Activated CD4-positive, alpha-beta T cell treated with anti-CD3 and anti-CD28 coated beads for 36 hours (primary cell): ENCODE results near the gene CD300H. TPM values are rescaled to one million over a fixed set of nuclear protein-coding genes. Genes with fewer than 3 reads are reported as not detected.

Source experiments
- ATAC-seq: fragments of 200-7000 bp; cut with Tn5 transposase; one replicate; pipeline ENCODE4 v1.10.0; 2021; ENCODE audit warnings: mild to moderate bottlenecking, moderate library complexity
- CTCF ChIA-PET: fragments of 350-600 bp; sonication (Branson Sonifier 250); formaldehyde crosslinking; loops from one replicate; lab custom pipeline; 2021; ENCODE audit warnings: antibody characterized with exemption; lab: Charles Lee
- POLR2A ChIA-PET: fragments of 350-600 bp; sonication (Branson Sonifier 250); formaldehyde crosslinking; loops from one replicate; lab custom pipeline; 2021; ENCODE audit warnings: antibody characterized with exemption, inconsistent platforms; lab: Charles Lee
- DNase-seq: peaks from one replicate; pipeline ENCODE4 v3.0.0-alpha.2; 2020
- H3K27ac Mint-ChIP-seq: one replicate; pipeline ENCODE4 v1.8.0; 2021; ENCODE audit warnings: mixed read lengths
- H3K27me3 Mint-ChIP-seq: one replicate; pipeline ENCODE4 v1.8.0; 2021; ENCODE audit warnings: mixed read lengths
- H3K36me3 Mint-ChIP-seq: one replicate; pipeline ENCODE4 v1.8.0; 2021; ENCODE audit warnings: low read depth, mixed read lengths
- H3K4me1 Mint-ChIP-seq: one replicate; pipeline ENCODE4 v1.8.0; 2021; ENCODE audit warnings: mixed read lengths
- H3K4me3 Mint-ChIP-seq: one replicate; pipeline ENCODE4 v1.8.0; 2021; ENCODE audit warnings: mild to moderate bottlenecking, moderate library complexity, mixed read lengths
- H3K9me3 Mint-ChIP-seq: one replicate; pipeline ENCODE4 v1.8.0; 2021; ENCODE audit warnings: low read depth, mixed read lengths
- intact Hi-C, 2 experiments: fragments of 100-400 bp; cut with DNase I in 1 of 2; cut with micrococcal nuclease in 1 of 2; formaldehyde crosslinking; loops; one replicate each; pipeline versions ENCODE4 v1.14.2 to v1.15.1; 2022 to 2024; cut with DNase I, micrococcal nuclease
- total RNA-seq, 2 experiments: library from RNA; stranded (reverse); gene quantifications; one replicate each; pipeline ENCODE4 v1.2.3, GENCODE V29; 2021

CD300H gene
- total RNA-seq, result not detected

GRCh38 chr17:74567397-74567796 lies at the start of gene CD300H:
Gene CD300H, minus strand, starts transcription at chr17:74567509.
- intact Hi-C loops, result loop anchor here in 1 of 2 experiments (5.0 kb wide), 1 partner anchor 170 kb away; the partner anchor contains the start of gene RAB37
- ATAC-seq (no peak), DNase-seq (no peak)
- Mint-ChIP-seq H3K36me3 (no peaks in the 10 kb centered on the region), H3K4me1 (peaks cover 25% of the 10 kb centered on the region), H3K4me3 (no peak within 1 kb of the TSS), H3K27me3 (peaks cover 8% of the 10 kb centered on the region), H3K9me3 (no peaks in the 10 kb centered on the region), H3K27ac (no peak within 1 kb of the TSS)
- POLR2A ChIA-PET, result no interaction called here
- CTCF ChIA-PET, result interaction anchor here (0.5 to 2.1 kb wide), 5 partner anchors 9 to 324 kb away, joined by 3 to 13 read pairs (median 10); no protein-coding TSS in a partner anchor

- H3K4me1 Mint-ChIP-seq, result no peaks in the 10 kb centered on the region
- intact Hi-C loops, result no loop called here
- no peaks in the 10 kb centered on the region for H3K36me3 Mint-ChIP-seq
- no peak overlapping the region for H3K4me3 Mint-ChIP-seq
- DNase-seq (no peak), ATAC-seq (no peak)
- ChIA-PET POLR2A (no interaction called here), CTCF (interaction anchor here (1.1 to 1.2 kb wide), 2 partner anchors 10 to 16 kb away, joined by 3 to 4 read pairs; no protein-coding TSS in a partner anchor)
- H3K27ac Mint-ChIP-seq, result no peak overlapping the region
- H3K9me3 Mint-ChIP-seq, result no peaks in the 10 kb centered on the region
- H3K27me3 Mint-ChIP-seq, result peaks cover 13% of the 10 kb centered on the region
Observed at GRCh38 chr17:74616696-74617095, 49.4 kb upstream of the CD300H start.

GRCh38 chr17:74612046-74612445 lies 44.7 kb upstream of the CD300H start:
- intact Hi-C loops, result no loop called here
- Mint-ChIP-seq H3K27ac (no peak overlapping the region), H3K36me3 (no peaks in the 10 kb centered on the region), H3K4me3 (no peak overlapping the region), H3K4me1 (no peaks in the 10 kb centered on the region), H3K9me3 (no peaks in the 10 kb centered on the region), H3K27me3 (peaks cover 9% of the 10 kb centered on the region)
- DNase-seq (no peak), ATAC-seq (no peak)
- ChIA-PET CTCF (no interaction called here), POLR2A (no interaction called here)

DNA sequence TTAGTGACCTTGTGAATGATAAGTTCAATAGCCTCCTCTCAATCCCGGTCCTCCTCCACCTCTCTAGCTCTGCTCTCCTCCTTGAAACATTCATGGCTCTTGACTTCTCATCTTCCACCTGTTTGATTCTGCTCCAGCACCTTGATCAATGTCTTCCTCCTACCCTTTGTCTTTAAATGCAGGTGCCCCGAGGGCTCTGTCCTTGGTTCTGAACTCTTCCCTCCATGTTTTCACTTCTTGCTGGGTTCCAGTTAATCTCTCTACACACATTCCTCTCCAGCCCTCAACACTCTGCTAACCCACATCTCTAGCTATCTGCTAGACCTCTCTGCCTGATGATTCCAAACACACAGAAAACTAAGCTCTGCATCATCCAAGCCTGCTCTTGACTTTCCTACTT lies 42.8 kb upstream of the CD300H start:
- DNase-seq (no peak), ATAC-seq (no peak)
- POLR2A ChIA-PET, result no interaction called here
- Mint-ChIP-seq H3K9me3 (no peaks in the 10 kb centered on the region), H3K36me3 (no peaks in the 10 kb centered on the region), H3K4me1 (no peaks in the 10 kb centered on the region), H3K4me3 (no peak overlapping the region), H3K27me3 (peaks cover 2% of the 10 kb centered on the region), H3K27ac (no peak overlapping the region)
- intact Hi-C loops, result no loop called here
- CTCF ChIA-PET, result interaction anchor here (1.1 to 1.2 kb wide), 2 partner anchors 8 to 155 kb away, joined by 3 read pairs; no protein-coding TSS in a partner anchor

- no peak for ATAC-seq
Observed at GRCh38 chr17:74608511-74608910, 41.2 kb upstream of the CD300H start.

DNA sequence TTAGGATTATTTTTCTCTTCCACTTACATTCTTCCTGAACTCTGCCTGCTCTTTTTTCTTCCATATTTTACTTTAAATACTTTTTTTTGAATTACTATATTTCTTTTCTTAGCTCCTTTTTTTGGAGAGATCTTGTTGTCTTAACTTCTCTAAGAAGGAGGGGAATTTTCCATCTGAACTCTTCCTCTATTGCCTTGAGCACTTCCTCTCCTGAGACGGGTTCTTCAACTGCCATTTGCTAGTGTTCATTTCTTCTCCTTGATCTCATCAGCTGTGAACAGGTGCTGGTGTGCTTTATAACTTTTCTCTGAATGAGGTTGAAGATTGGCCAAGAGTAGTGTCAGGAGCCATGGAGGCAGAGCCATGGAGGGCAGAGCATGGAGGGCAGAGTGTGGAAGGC lies 39.9 kb upstream of the CD300H start:
- DNase-seq (no peak), ATAC-seq (no peak)
- Mint-ChIP-seq H3K4me3 (no peak overlapping the region), H3K36me3 (no peaks in the 10 kb centered on the region), H3K4me1 (peaks cover 13% of the 10 kb centered on the region), H3K27me3 (peaks cover 2% of the 10 kb centered on the region), H3K9me3 (no peaks in the 10 kb centered on the region), H3K27ac (no peak overlapping the region)
- intact Hi-C loops, result no loop called here
- ChIA-PET CTCF (interaction anchor here (1.5 kb wide), 1 partner anchor 239 kb away, joined by 6 read pairs; the partner anchor contains the start of gene GPR142), POLR2A (no interaction called here)

More at GRCh38 chr17:74608511-74608910, 41.2 kb upstream of the CD300H start:
- POLR2A ChIA-PET, result no interaction called here
- peaks cover 4% of the 10 kb centered on the region for H3K4me1 Mint-ChIP-seq
- no peak overlapping the region for H3K27ac Mint-ChIP-seq
- H3K9me3 Mint-ChIP-seq, result no peaks in the 10 kb centered on the region
- no peaks in the 10 kb centered on the region for H3K36me3 Mint-ChIP-seq
- DNase-seq, result no peak
- intact Hi-C loops, result no loop called here
- peaks cover 2% of the 10 kb centered on the region for H3K27me3 Mint-ChIP-seq
- CTCF ChIA-PET, result no interaction called here
- H3K4me3 Mint-ChIP-seq, result no peak overlapping the region

DNA sequence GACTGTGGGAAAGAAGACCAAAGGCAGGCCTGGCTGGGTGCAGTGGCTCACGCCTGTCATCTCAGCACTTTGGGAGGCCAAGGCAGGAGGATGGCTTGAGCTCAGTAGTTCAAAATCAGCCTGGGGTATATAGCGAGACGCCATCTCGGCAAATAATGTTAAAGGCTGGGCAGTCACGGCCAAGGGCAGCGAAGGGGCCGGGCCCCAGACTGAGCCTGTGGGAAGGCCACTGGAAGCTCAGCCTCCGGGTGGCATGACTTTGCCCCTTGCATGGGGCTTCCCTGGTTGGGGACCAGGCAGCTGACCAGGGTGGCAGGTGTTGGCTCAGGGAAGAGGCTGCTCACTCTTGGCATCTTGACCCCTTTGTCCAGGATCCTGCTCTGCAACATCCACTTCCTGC lies 38.7 kb upstream of the CD300H start:
- Mint-ChIP-seq H3K4me3 (no peak overlapping the region), H3K36me3 (no peaks in the 10 kb centered on the region), H3K9me3 (no peaks in the 10 kb centered on the region), H3K4me1 (peaks cover 16% of the 10 kb centered on the region), H3K27ac (no peak overlapping the region), H3K27me3 (peaks cover 2% of the 10 kb centered on the region)
- intact Hi-C loops, result no loop called here
- DNase-seq (no peak), ATAC-seq (no peak)
- ChIA-PET POLR2A (no interaction called here), CTCF (interaction anchor here (1.5 kb wide), 1 partner anchor 238 kb away, joined by 6 read pairs; the partner anchor contains the start of gene GPR142)

DNA sequence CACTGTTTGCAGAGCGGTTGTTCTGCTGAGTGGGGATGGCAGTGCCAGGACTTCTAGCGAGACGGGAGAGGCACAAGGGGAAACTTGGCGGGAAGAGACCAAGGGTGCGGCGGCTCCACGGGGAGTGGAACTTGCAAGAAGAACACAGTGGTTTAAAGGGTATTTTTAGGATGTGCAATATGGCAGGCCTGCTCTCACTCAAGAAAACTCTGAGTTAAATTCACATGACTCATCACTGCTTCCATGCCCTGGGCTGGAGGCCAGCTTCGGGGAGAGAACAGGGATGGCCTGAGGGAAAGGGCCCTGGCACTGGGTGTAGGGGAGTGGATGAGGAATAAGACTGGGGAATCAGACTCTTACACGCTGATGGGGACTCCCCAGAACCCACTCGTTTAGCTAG lies 38.1 kb upstream of the CD300H start:
- ChIA-PET CTCF (no interaction called here), POLR2A (no interaction called here)
- Mint-ChIP-seq H3K4me3 (no peak overlapping the region), H3K4me1 (peaks cover 16% of the 10 kb centered on the region), H3K27ac (no peak overlapping the region), H3K9me3 (no peaks in the 10 kb centered on the region), H3K27me3 (peaks cover 2% of the 10 kb centered on the region), H3K36me3 (no peaks in the 10 kb centered on the region)
- DNase-seq, result no peak
- no peak for ATAC-seq
- intact Hi-C loops, result no loop called here

DNA sequence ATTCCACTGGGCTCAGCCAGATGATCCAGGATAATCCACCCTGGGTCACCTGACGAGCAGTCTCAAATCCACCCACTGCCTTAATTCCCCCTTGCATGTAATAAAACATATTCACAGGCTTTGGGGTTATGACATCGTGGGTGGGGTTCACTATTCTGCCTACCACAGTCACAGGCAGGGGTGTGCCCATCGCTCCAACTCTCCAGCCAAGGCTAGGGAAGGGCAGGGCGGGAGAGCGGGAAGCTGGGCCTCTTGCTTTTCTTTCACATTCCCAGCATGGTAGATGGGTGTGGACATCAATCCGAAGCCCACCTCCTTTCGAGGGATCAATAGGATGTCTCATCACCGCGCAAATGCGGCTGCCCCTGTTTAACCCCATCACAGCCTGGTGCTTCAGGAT lies 37.5 kb upstream of the CD300H start:
- intact Hi-C loops, result loop anchor here in 1 of 2 experiments (5.0 kb wide), 1 partner anchor 57 kb away; the partner anchor contains the start of gene CD300C
- Mint-ChIP-seq H3K4me1 (peaks cover 17% of the 10 kb centered on the region), H3K27me3 (peaks cover 2% of the 10 kb centered on the region), H3K9me3 (no peaks in the 10 kb centered on the region), H3K36me3 (no peaks in the 10 kb centered on the region), H3K4me3 (no peak overlapping the region), H3K27ac (no peak overlapping the region)
- DNase-seq (no peak), ATAC-seq (no peak)
- ChIA-PET CTCF (interaction anchor here (0.5 kb wide), 1 partner anchor 35 kb away, joined by 3 read pairs; no protein-coding TSS in a partner anchor), POLR2A (no interaction called here)

DNA sequence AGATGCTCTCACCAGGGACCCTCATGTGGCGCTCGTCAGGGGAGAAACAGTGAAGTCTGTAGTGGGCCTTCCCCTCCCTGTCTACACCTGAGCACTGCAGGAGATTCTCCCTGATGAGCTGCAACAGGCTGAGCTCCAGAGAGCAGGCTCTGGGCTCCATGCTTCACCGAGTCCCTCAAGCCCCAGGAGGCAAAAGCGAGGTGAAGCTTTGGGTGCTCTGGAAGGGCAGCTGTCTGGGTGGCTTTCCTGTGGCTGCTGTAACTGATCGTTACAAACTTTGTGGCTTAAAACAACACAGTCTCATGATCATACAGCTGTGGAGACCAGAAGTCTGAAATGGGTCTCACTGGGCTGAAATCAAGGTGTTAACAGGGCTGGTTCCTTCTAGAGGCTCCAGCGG lies 36.9 kb upstream of the CD300H start:
- ATAC-seq (no peak), DNase-seq (no peak)
- H3K36me3 Mint-ChIP-seq, result no peaks in the 10 kb centered on the region
- peaks cover 22% of the 10 kb centered on the region for H3K4me1 Mint-ChIP-seq
- peaks cover 4% of the 10 kb centered on the region for H3K27me3 Mint-ChIP-seq
- ChIA-PET CTCF (interaction anchor here (0.5 to 1.7 kb wide), 5 partner anchors 35 to 236 kb away, joined by 3 to 7 read pairs (median 4); no protein-coding TSS in a partner anchor), POLR2A (no interaction called here)
- H3K4me3 Mint-ChIP-seq, result no peak overlapping the region
- H3K9me3 Mint-ChIP-seq, result no peaks in the 10 kb centered on the region
- H3K27ac Mint-ChIP-seq, result no peak overlapping the region
- intact Hi-C loops, result loop anchor here in 1 of 2 experiments (5.0 kb wide), 1 partner anchor 57 kb away; the partner anchor contains the start of gene CD300C

DNA sequence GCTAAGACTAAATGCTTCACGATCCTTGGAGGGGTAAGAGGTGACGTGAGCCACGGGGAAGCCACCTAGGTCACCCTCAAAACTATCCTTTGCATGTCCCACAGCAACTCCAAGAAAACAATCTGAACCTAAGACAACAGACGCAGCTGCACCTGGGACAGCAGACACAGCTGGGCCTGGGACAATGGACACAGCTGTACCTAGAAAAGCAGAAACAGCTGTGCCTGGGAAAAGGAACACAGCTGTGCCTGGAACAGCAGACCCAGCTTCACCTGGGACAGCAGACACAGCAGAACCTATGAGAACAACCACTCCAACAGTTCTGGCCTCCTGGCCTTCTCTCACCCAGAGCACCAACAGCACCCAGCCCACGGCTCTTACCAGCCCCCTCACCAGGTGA lies 36.4 kb upstream of the CD300H start:
- no peak for ATAC-seq
- ChIA-PET CTCF (interaction anchor here (0.6 to 1.9 kb wide), 12 partner anchors 19 to 648 kb away, joined by 3 to 13 read pairs (median 4); partner anchors contain the start of genes BTBD17 and CD300H), POLR2A (no interaction called here)
- no peaks in the 10 kb centered on the region for H3K9me3 Mint-ChIP-seq
- no peak for DNase-seq
- H3K4me3 Mint-ChIP-seq, result no peak overlapping the region
- intact Hi-C loops, result loop anchor here (2.0 to 5.0 kb wide), 2 partner anchors 56 to 235 kb away; partner anchors contain the start of gene CD300C (in 1 of the 2)
- peaks cover 4% of the 10 kb centered on the region for H3K27me3 Mint-ChIP-seq
- peaks cover 24% of the 10 kb centered on the region for H3K4me1 Mint-ChIP-seq
- H3K27ac Mint-ChIP-seq, result no peak overlapping the region
- no peaks in the 10 kb centered on the region for H3K36me3 Mint-ChIP-seq
